GM12878 (cell line): ENCODE results near the gene MB. TPM values are rescaled to one million over a fixed set of nuclear protein-coding genes. Genes with fewer than 3 reads are reported as not detected.

ENCODE experiments used
- ATAC-seq: fragments of 200-7000 bp; cut with Tn5 transposase; 3 replicates; pipeline ENCODE4 v1.9.1; 2020; ENCODE audit warnings: mild to moderate bottlenecking, moderate library complexity
- BruUV-seq: library from RNA; stranded (reverse); fragments of 400-500 nt; replicated peaks from 2 replicates; lab custom pipeline; 2021; lab: Mats Ljungman, UMichigan
- CTCF ChIA-PET: fragments of 300-600 bp; sonication (Branson Sonifier 250); formaldehyde crosslinking; extraction: SDS; loops from one replicate; lab custom pipeline; 2021; ENCODE audit warnings: inconsistent platforms; lab: Yijun Ruan, JAX
- POLR2A ChIA-PET: fragments of 350-600 bp; formaldehyde crosslinking; extraction: SDS; loops from one replicate; lab custom pipeline; 2021; ENCODE audit warnings: inconsistent platforms; lab: Charles Lee
- RAD21 ChIA-PET: fragments of 300-600 bp; sonication (Branson Sonifier 250); formaldehyde crosslinking; loops from one replicate; lab custom pipeline; 2023; ENCODE audit warnings: antibody characterized with exemption; ENCODE audit not compliant: unreplicated experiment; lab: Charles Lee
- SMC1A ChIA-PET: fragments of 300-600 bp; sonication (Branson Sonifier 250); formaldehyde crosslinking; loops from one replicate; lab custom pipeline; 2023; ENCODE audit not compliant: unreplicated experiment, uncharacterized antibody; lab: Charles Lee
- DNase-seq: peaks from one replicate; pipeline ENCODE4 v3.0.0-alpha.2; 2011; ENCODE audit warnings: low read depth, low spot score
- FAIRE-seq: peaks from 3 replicates; lab custom pipeline; 2011; peaks lifted over from hg19 to GRCh38; lab: Jason Lieb, UNC
- H2AFZ ChIP-seq: 2 replicates; pipeline ENCODE4 v1.6.0; 2011; ENCODE audit warnings: low read depth, low read length, control low read depth; ENCODE audit not compliant: control insufficient read depth
- H3K27ac ChIP-seq: 2 replicates; pipeline ENCODE4 v1.5.1; 2011; ENCODE audit warnings: control low read depth; ENCODE audit not compliant: control insufficient read depth, insufficient read depth
- H3K27me3 ChIP-seq, 2 experiments: replicated peaks in 1 of 2; 2 replicates each; pipeline versions ENCODE4 v1.6.0 to v1.6.1; 2011; ENCODE audit warnings: low read length in 1 of 2; ENCODE audit not compliant: control insufficient read depth in 2 of 2, insufficient read depth in 2 of 2
- H3K36me3 ChIP-seq, 2 experiments: 2 replicates each; pipeline ENCODE4 v1.5.1; 2011; ENCODE audit warnings: low read length in 1 of 2; ENCODE audit not compliant: control insufficient read depth in 2 of 2, insufficient read depth in 2 of 2
- H3K4me1 ChIP-seq: 2 replicates; pipeline ENCODE4 v1.6.1; 2011; ENCODE audit warnings: mild to moderate bottlenecking, low read length, moderate library complexity, mixed read lengths; ENCODE audit not compliant: control insufficient read depth, insufficient read depth
- H3K4me2 ChIP-seq: 2 replicates; pipeline ENCODE4 v1.6.0; 2011; ENCODE audit warnings: control low read depth; ENCODE audit not compliant: control insufficient read depth, insufficient read depth
- H3K4me3 ChIP-seq: fragments of 200-600 bp; sonication (generic); 2 replicates; pipeline ENCODE4 v1.5.1; 2016
- H3K79me2 ChIP-seq: 2 replicates; pipeline ENCODE4 v1.6.0; 2011; ENCODE audit warnings: low read length; ENCODE audit not compliant: control insufficient read depth, insufficient read depth
- H3K9ac ChIP-seq: 2 replicates; pipeline ENCODE4 v1.8.0; 2011; ENCODE audit warnings: low read length, control low read depth, mixed read lengths; ENCODE audit not compliant: control insufficient read depth, insufficient read depth
- H3K9me3 ChIP-seq: replicated peaks from 3 replicates; pipeline ENCODE4 v1.5.1; 2011; ENCODE audit warnings: mild to moderate bottlenecking, low read length; ENCODE audit not compliant: control insufficient read depth, insufficient read depth
- H4K20me1 ChIP-seq: 2 replicates; pipeline ENCODE4 v1.6.0; 2011; ENCODE audit not compliant: control insufficient read depth, insufficient read depth
- CHD4 ChIP-seq: fragments of 200-600 bp; sonication (generic); IDR thresholded peaks from 2 replicates; pipeline ENCODE4 v1.6.1; 2016; ENCODE audit warnings: mild to moderate bottlenecking
- NR2C1 ChIP-seq: fragments of 450-650 bp; IDR thresholded peaks from 2 replicates; pipeline ENCODE4 v1.6.1; 2017; ENCODE audit warnings: antibody characterized with exemption, mild to moderate bottlenecking, moderate library complexity
- STAT3 ChIP-seq: IDR thresholded peaks from 2 replicates; pipeline ENCODE4 v1.6.1; 2011; ENCODE audit warnings: low read depth, low read length, improper control_type of control experiment
- TBL1XR1 ChIP-seq: IDR thresholded peaks from 2 replicates; pipeline ENCODE4 v1.6.1; 2012; ENCODE audit warnings: low read depth, low read length, improper control_type of control experiment
- ZNF274 ChIP-seq: IDR thresholded peaks from one replicate; pipeline ENCODE4 v1.8.0; 2011; ENCODE audit not compliant: insufficient read length, insufficient read depth
- whole genome bisulfite sequencing: methylation state at CpG from one replicate; pipeline ENCODE4 v1.1.6; 2016; ENCODE audit warnings: low lambda C conversion rate; ENCODE audit not compliant: insufficient replicate concordance, insufficient coverage; ENCODE audit errors: missing lambda C conversion rate; 5-methylcytosine and 5-hydroxymethylcytosine counted together
- in situ Hi-C: fragments of 300-500 bp; cut with MboI; formaldehyde crosslinking; loops from 9 replicates; pipeline ENCODE4 v1.14.3; 2018; ENCODE audit warnings: mixed read lengths
- intact Hi-C: fragments of 100-400 bp; cut with micrococcal nuclease; formaldehyde crosslinking; loops from one replicate; pipeline ENCODE4 v1.14.2; 2022; ENCODE audit not compliant: unreplicated experiment
- polyA plus RNA-seq, 11 experiments: library from polyadenylated mRNA; depleted of rRNA in 4 of 11; unstranded in 6 of 11; stranded (reverse) in 5 of 11; fragments of >200 nt; fragmentation: Nextera tagmentation in 4 of 11; fragmentation: Illumina TruSeq in 1 of 11; extraction: Ambion mirVana in 4 of 11; extraction: Trizol in 1 of 11; gene quantifications; 1 replicate in 1 of 11; 2 replicates in 10 of 11; pipeline versions ENCODE4 v1.2.1 to v1.2.3, GENCODE V29; 2011 to 2016; ENCODE audit warnings: inconsistent platforms in 2 of 11, missing spikeins in 2 of 11, low read depth in 1 of 11
- total RNA-seq, 4 experiments: library from RNA; depleted of rRNA in 3 of 4; stranded (reverse); fragments of >200 nt in 3 of 4; fragmentation: Illumina TruSeq in 1 of 4; extraction: Trizol in 1 of 4; gene quantifications; 2 replicates each; pipeline versions ENCODE4 v1.2.1 to v1.2.3, GENCODE V29; 2013 to 2021
- TF ChIP-seq, protein P1 (sequence below): fragments of 450-650 bp; conservative IDR thresholded peaks from 2 replicates; pipeline ENCODE4 v1.6.1; 2017; ENCODE audit warnings: mild to moderate bottlenecking, moderate library complexity
- TF ChIP-seq, protein P2 (sequence below): fragments of 450-650 bp; IDR thresholded peaks from 2 replicates; pipeline ENCODE4 v1.6.1; 2014; ENCODE audit warnings: mild to moderate bottlenecking
- TF ChIP-seq, protein P3 (sequence below): IDR thresholded peaks from 2 replicates; pipeline ENCODE4 v1.6.1; 2012; ENCODE audit warnings: low read length, inconsistent platforms
- TF ChIP-seq, protein P4 (sequence below): IDR thresholded peaks from 2 replicates; pipeline ENCODE4 v1.6.1; 2012; ENCODE audit warnings: low read depth, low read length, improper control_type of control experiment

The MB gene
- total and polyA plus RNA-seq, 10 of the 15 experiments (the other 5 are each of a cell fraction or from before 2014, with no cell fraction given), result 0.09 to 0.41 (median 0.23) TPM; not detected in 3

DNA sequence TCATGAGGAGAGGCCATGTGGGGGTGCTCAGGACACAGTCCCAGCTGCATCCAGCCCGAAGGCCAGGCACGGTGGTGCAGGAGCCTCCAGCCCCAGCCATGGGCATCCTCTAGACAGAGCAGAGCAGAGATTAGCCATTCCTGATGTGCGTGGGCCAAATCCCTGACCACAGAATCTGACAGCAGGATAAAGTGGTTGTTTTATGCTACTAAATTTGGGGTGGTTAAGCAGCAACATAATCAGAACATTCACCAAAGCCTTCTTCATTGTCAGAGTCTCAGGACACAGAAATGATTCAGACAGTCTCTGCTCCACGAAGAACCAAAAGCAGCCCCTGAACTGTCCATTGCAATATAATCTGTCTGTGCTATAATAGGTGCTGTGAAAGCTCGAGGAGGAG lies 56.8 kb downstream of the MB start:
- ChIA-PET CTCF (no interaction called here), SMC1A (no interaction called here), RAD21 (no interaction called here), POLR2A (no interaction called here)
- Histone ChIP-seq H3K27ac (no peak overlapping the region), H2AFZ (no peak overlapping the region), H3K36me3 (no peaks in the 10 kb centered on the region), H4K20me1 (no peaks in the 10 kb centered on the region), H3K4me1 (no peaks in the 10 kb centered on the region), H3K79me2 (no peaks in the 10 kb centered on the region), H3K9ac (no peak overlapping the region), H3K27me3 (peaks cover 0 to 4% of the 10 kb centered on the region in 2 experiments; a peak in 3 of 4 replicates), H3K4me3 (no peak overlapping the region), H3K9me3 (no peaks in the 10 kb centered on the region; the same call in 2 of the 3 replicates), H3K4me2 (no peak overlapping the region)
- intact Hi-C loops, result no loop called here
- TF ChIP-seq, protein P1, sequence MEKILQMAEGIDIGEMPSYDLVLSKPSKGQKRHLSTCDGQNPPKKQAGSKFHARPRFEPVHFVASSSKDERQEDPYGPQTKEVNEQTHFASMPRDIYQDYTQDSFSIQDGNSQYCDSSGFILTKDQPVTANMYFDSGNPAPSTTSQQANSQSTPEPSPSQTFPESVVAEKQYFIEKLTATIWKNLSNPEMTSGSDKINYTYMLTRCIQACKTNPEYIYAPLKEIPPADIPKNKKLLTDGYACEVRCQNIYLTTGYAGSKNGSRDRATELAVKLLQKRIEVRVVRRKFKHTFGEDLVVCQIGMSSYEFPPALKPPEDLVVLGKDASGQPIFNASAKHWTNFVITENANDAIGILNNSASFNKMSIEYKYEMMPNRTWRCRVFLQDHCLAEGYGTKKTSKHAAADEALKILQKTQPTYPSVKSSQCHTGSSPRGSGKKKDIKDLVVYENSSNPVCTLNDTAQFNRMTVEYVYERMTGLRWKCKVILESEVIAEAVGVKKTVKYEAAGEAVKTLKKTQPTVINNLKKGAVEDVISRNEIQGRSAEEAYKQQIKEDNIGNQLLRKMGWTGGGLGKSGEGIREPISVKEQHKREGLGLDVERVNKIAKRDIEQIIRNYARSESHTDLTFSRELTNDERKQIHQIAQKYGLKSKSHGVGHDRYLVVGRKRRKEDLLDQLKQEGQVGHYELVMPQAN, result no peak
- TF ChIP-seq NR2C1 (no peak), CHD4 (no peak), STAT3 (no peak), TBL1XR1 (no peak), ZNF274 (no peak)
- TF ChIP-seq, protein P2, sequence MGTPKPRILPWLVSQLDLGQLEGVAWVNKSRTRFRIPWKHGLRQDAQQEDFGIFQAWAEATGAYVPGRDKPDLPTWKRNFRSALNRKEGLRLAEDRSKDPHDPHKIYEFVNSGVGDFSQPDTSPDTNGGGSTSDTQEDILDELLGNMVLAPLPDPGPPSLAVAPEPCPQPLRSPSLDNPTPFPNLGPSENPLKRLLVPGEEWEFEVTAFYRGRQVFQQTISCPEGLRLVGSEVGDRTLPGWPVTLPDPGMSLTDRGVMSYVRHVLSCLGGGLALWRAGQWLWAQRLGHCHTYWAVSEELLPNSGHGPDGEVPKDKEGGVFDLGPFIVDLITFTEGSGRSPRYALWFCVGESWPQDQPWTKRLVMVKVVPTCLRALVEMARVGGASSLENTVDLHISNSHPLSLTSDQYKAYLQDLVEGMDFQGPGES, result no peak
- TF ChIP-seq, protein P3, sequence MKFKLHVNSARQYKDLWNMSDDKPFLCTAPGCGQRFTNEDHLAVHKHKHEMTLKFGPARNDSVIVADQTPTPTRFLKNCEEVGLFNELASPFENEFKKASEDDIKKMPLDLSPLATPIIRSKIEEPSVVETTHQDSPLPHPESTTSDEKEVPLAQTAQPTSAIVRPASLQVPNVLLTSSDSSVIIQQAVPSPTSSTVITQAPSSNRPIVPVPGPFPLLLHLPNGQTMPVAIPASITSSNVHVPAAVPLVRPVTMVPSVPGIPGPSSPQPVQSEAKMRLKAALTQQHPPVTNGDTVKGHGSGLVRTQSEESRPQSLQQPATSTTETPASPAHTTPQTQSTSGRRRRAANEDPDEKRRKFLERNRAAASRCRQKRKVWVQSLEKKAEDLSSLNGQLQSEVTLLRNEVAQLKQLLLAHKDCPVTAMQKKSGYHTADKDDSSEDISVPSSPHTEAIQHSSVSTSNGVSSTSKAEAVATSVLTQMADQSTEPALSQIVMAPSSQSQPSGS, result no peak
- TF ChIP-seq, protein P4, sequence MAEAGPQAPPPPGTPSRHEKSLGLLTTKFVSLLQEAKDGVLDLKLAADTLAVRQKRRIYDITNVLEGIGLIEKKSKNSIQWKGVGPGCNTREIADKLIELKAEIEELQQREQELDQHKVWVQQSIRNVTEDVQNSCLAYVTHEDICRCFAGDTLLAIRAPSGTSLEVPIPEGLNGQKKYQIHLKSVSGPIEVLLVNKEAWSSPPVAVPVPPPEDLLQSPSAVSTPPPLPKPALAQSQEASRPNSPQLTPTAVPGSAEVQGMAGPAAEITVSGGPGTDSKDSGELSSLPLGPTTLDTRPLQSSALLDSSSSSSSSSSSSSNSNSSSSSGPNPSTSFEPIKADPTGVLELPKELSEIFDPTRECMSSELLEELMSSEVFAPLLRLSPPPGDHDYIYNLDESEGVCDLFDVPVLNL, result no peak
- 7% methylated on average over 5 of the region's 5 CpGs for WGBS
- DNase-seq (no peak), ATAC-seq (no peak), FAIRE-seq (no peak)
- in situ Hi-C loops, result no loop called here
- BruUV-seq, result no TSS peak
